BJ (cell line): ENCODE measurements around the gene ZNF684. TPM values are rescaled to one million over a fixed set of nuclear protein-coding genes. Genes with fewer than 3 reads are reported as not detected.
"Not testable (repeated sequence)": the region's sequence is repeated elsewhere in the genome, so short reads cannot be mapped to it uniquely, and the experiment has no call there.

ENCODE experiments used
- CTCF ChIA-PET: fragments of 350-600 bp; formaldehyde crosslinking; extraction: SDS; loops from one replicate; lab custom pipeline; 2021; ENCODE audit warnings: antibody characterized with exemption, inconsistent platforms; lab: Yijun Ruan, JAX
- POLR2A ChIA-PET: fragments of 300-600 bp; sonication (Branson Sonifier 250); formaldehyde crosslinking; extraction: SDS; loops from one replicate; lab custom pipeline; 2021; ENCODE audit warnings: antibody characterized with exemption; lab: Charles Lee
- DNase-seq: peaks from one replicate; pipeline ENCODE4 v3.0.0-alpha.2; 2011; ENCODE audit warnings: low read depth
- H3K27me3 ChIP-seq: 2 replicates; pipeline ENCODE4 v1.6.0; 2011; ENCODE audit warnings: low read length; ENCODE audit not compliant: control insufficient read depth, insufficient read depth
- H3K36me3 ChIP-seq: 2 replicates; pipeline ENCODE4 v1.5.1; 2011; ENCODE audit warnings: low read length; ENCODE audit not compliant: control insufficient read depth, insufficient read depth
- H3K4me3 ChIP-seq: 2 replicates; pipeline ENCODE4 v1.5.1; 2011; ENCODE audit warnings: low read depth, mild to moderate bottlenecking, control low read depth, low read length
- CTCF ChIP-seq: IDR thresholded peaks from 2 replicates; pipeline ENCODE4 v1.5.1; 2011; ENCODE audit warnings: low read depth, mild to moderate bottlenecking, control low read depth, inconsistent platforms, low read length, moderate library complexity; ENCODE audit not compliant: insufficient read depth
- polyA plus RNA-seq: library from polyadenylated mRNA; depleted of rRNA; stranded (reverse); fragments of >200 nt; gene quantifications from 2 replicates; pipeline ENCODE4 v1.2.3, GENCODE V29; 2011

Gene ZNF684
- polyA plus RNA-seq, 1 experiment: 1.4 TPM

- ChIA-PET CTCF (no interaction called here), POLR2A (no interaction called here)
- no peak for TF ChIP-seq CTCF
Observed at GRCh38 chr1:40535732-40536131, 4.3 kb downstream of the ZNF684 start.

GRCh38 chr1:40539338-40539737 is 7.9 kb downstream of the ZNF684 start:
- no peak for TF ChIP-seq CTCF
- POLR2A ChIA-PET: no interaction called here
- no peak for DNase-seq
- H3K4me3 ChIP-seq: no peak overlapping the region
- H3K27me3 ChIP-seq: no peaks in the 10 kb centered on the region
- no peaks in the 10 kb centered on the region for H3K36me3 ChIP-seq
- CTCF ChIA-PET: no interaction called here

More at GRCh38 chr1:40535732-40536131, 4.3 kb downstream of the ZNF684 start:
- Histone ChIP-seq H3K36me3 (no peaks in the 10 kb centered on the region), H3K27me3 (no peaks in the 10 kb centered on the region), H3K4me3 (no peak overlapping the region)
- DNase-seq: no peak

GRCh38 chr1:40546957-40547356 is 15.5 kb downstream of the ZNF684 start:
- no peak for DNase-seq
- no peak for TF ChIP-seq CTCF
- POLR2A ChIA-PET: no interaction called here
- CTCF ChIA-PET: no interaction called here
- H3K4me3 ChIP-seq: no peak overlapping the region
- no peaks in the 10 kb centered on the region for H3K36me3 ChIP-seq
- H3K27me3 ChIP-seq: no peaks in the 10 kb centered on the region

- POLR2A ChIA-PET: no interaction called here
Observed at GRCh38 chr1:40553017-40553416, 21.6 kb downstream of the ZNF684 start.

GRCh38 chr1:40554807-40555206 is 23.4 kb downstream of the ZNF684 start:
- POLR2A ChIA-PET, H3K36me3 ChIP-seq, H3K27me3 ChIP-seq, DNase-seq, CTCF ChIA-PET, H3K4me3 ChIP-seq: not testable (repeated sequence)

More at GRCh38 chr1:40553017-40553416, 21.6 kb downstream of the ZNF684 start:
- H3K27me3 ChIP-seq: no peaks in the 10 kb centered on the region
- CTCF ChIA-PET: no interaction called here
- no peak overlapping the region for H3K4me3 ChIP-seq
- no peak for DNase-seq
- TF ChIP-seq CTCF: no peak
- no peaks in the 10 kb centered on the region for H3K36me3 ChIP-seq

GRCh38 chr1:40556121-40556520 is 24.7 kb downstream of the ZNF684 start:
- H3K27me3 ChIP-seq: no peaks in the 10 kb centered on the region
- POLR2A ChIA-PET: no interaction called here

GRCh38 chr1:40558241-40558640 is 26.8 kb downstream of the ZNF684 start:
- POLR2A ChIA-PET, H3K27me3 ChIP-seq, CTCF ChIA-PET, H3K4me3 ChIP-seq, H3K36me3 ChIP-seq, DNase-seq: not testable (repeated sequence)

More at GRCh38 chr1:40556121-40556520, 24.7 kb downstream of the ZNF684 start:
- TF ChIP-seq CTCF: no peak
- CTCF ChIA-PET: no interaction called here
- H3K4me3 ChIP-seq: no peak overlapping the region
- no peaks in the 10 kb centered on the region for H3K36me3 ChIP-seq
- no peak for DNase-seq
